Calu3 (cell line): ENCODE measurements around the gene ZNF774. TPM values are rescaled to one million over a fixed set of nuclear protein-coding genes. Genes with fewer than 3 reads are reported as not detected.

Source experiments
- BruUV-seq: library from RNA; stranded (reverse); fragments of 400-500 nt; replicated peaks from 2 replicates; lab custom pipeline; 2021; lab: Mats Ljungman, UMichigan
- CTCF ChIA-PET: fragments of 300-600 bp; sonication (Branson Sonifier 250); formaldehyde crosslinking; loops from one replicate; lab custom pipeline; 2022; ENCODE audit warnings: antibody characterized with exemption; lab: Charles Lee
- DNase-seq: peaks from one replicate; pipeline ENCODE4 v3.0.0; 2022
- H3K27ac Mint-ChIP-seq: one replicate; pipeline ENCODE4 v1.8.0; 2022; ENCODE audit warnings: mixed read lengths; ENCODE audit not compliant: unreplicated experiment
- H3K27me3 Mint-ChIP-seq: one replicate; pipeline ENCODE4 v1.8.0; 2022; ENCODE audit warnings: mixed read lengths; ENCODE audit not compliant: unreplicated experiment
- H3K36me3 Mint-ChIP-seq: one replicate; pipeline ENCODE4 v1.8.0; 2022; ENCODE audit warnings: mild to moderate bottlenecking, moderate library complexity, mixed read lengths; ENCODE audit not compliant: insufficient read depth, unreplicated experiment
- H3K4me1 Mint-ChIP-seq: one replicate; pipeline ENCODE4 v1.8.0; 2022; ENCODE audit warnings: mild to moderate bottlenecking, low read depth, mixed read lengths; ENCODE audit not compliant: unreplicated experiment
- H3K4me3 Mint-ChIP-seq: one replicate; pipeline ENCODE4 v1.8.0; 2022; ENCODE audit warnings: mild to moderate bottlenecking, low read depth, moderate library complexity, mixed read lengths; ENCODE audit not compliant: unreplicated experiment
- H3K9me3 Mint-ChIP-seq: one replicate; pipeline ENCODE4 v1.8.0; 2022; ENCODE audit warnings: low read depth, mixed read lengths; ENCODE audit not compliant: unreplicated experiment
- intact Hi-C: fragments of 100-400 bp; cut with micrococcal nuclease; formaldehyde crosslinking; loops from one replicate; pipeline ENCODE4 v1.10.0; 2022; ENCODE audit not compliant: unreplicated experiment
- total RNA-seq: library from RNA; stranded (reverse); gene quantifications from 2 replicates; pipeline ENCODE4 v1.2.3, GENCODE V29; 2022
- TF ChIP-seq, protein P1 (sequence below): fragments of 200-600 bp; IDR thresholded peaks from one replicate; pipeline ENCODE4 v1.8.0; 2022; ENCODE audit warnings: antibody characterized with exemption; ENCODE audit not compliant: unreplicated experiment

ZNF774 gene
- total RNA-seq, 1 experiment from 2014 or later, result 6.2 TPM

DNA sequence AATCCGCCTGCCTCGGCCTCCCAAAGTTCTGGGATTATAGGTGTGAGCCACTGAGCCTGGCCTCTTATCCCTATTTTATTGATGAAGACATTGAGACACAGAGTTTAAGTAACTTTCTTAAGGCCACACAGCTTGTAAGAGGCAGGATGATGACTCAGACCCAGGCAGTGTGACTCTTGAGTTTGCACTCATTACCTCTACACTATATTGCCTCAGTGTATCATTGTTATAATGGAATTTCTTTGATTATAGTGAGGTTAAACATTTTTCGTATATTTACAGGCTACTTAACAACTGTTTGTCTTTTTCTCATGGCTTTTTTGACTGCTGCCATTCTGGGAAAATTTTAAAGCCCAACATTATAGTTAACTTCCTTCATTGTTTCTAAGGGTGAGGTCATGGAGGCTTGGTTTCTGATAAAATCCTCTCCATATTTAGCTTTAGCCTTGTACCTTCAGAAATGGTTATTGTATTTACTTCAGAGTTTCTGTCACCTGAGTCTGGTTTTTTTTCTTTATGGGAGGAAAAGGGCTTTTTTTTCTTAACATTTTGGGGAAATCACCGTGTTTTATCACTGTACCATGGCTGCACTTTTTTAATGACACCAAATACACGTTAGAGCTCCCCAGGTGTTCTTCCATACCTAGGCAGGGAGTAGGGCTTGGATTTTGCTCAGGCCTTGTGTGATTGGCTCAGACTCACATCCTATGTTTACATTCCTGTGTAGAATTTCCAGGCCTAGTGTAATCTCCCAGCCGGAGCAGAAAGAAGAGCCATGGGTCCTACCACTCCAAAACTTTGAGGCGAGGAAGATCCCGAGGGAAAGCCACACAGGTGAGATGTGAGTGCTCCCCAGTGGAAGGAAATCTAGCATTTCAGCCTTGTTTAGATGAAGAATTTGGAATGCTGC lies 6.3 kb downstream of the ZNF774 start:
- no peak overlapping the region for H3K4me3 Mint-ChIP-seq
- TF ChIP-seq, protein P1, sequence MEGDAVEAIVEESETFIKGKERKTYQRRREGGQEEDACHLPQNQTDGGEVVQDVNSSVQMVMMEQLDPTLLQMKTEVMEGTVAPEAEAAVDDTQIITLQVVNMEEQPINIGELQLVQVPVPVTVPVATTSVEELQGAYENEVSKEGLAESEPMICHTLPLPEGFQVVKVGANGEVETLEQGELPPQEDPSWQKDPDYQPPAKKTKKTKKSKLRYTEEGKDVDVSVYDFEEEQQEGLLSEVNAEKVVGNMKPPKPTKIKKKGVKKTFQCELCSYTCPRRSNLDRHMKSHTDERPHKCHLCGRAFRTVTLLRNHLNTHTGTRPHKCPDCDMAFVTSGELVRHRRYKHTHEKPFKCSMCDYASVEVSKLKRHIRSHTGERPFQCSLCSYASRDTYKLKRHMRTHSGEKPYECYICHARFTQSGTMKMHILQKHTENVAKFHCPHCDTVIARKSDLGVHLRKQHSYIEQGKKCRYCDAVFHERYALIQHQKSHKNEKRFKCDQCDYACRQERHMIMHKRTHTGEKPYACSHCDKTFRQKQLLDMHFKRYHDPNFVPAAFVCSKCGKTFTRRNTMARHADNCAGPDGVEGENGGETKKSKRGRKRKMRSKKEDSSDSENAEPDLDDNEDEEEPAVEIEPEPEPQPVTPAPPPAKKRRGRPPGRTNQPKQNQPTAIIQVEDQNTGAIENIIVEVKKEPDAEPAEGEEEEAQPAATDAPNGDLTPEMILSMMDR, result no peak
- H3K4me1 Mint-ChIP-seq, result peaks cover 17% of the 10 kb centered on the region
- no peak overlapping the region for H3K27ac Mint-ChIP-seq
- CTCF ChIA-PET, result interaction anchor here (1.0 kb wide), 2 partner anchors 14 to 39 kb away, joined by 3 to 4 read pairs; no protein-coding TSS in a partner anchor
- no TSS peak for BruUV-seq
- no peaks in the 10 kb centered on the region for H3K27me3 Mint-ChIP-seq
- no peak for DNase-seq
- intact Hi-C loops, result no loop called here
- H3K36me3 Mint-ChIP-seq, result peaks cover 5% of the 10 kb centered on the region
- no peaks in the 10 kb centered on the region for H3K9me3 Mint-ChIP-seq

DNA sequence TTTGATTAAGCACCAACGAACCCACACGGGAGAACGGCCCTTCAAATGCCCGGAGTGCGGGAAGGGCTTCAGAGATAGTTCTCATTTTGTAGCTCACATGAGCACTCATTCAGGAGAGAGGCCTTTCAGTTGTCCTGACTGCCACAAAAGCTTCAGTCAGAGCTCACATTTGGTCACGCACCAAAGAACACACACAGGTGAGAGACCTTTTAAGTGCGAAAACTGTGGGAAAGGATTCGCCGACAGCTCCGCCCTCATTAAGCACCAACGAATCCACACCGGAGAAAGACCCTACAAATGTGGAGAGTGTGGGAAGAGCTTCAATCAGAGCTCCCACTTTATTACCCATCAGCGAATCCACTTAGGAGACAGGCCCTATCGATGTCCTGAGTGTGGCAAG lies 8.7 kb downstream of the ZNF774 start:
- Mint-ChIP-seq H3K36me3 (peaks cover 5% of the 10 kb centered on the region), H3K9me3 (no peaks in the 10 kb centered on the region), H3K4me3 (no peak overlapping the region), H3K4me1 (peaks cover 30% of the 10 kb centered on the region), H3K27me3 (no peaks in the 10 kb centered on the region), H3K27ac (no peak overlapping the region)
- BruUV-seq, result no TSS peak
- intact Hi-C loops, result no loop called here
- TF ChIP-seq, protein P1, result no peak
- no peak for DNase-seq
- CTCF ChIA-PET, result interaction anchor here (0.7 to 1.7 kb wide), 4 partner anchors 17 to 67 kb away, joined by 3 to 4 read pairs (median 4); no protein-coding TSS in a partner anchor

GRCh38 chr15:90362936-90363212 lies 10.8 kb downstream of the ZNF774 start:
- Mint-ChIP-seq H3K4me3 (no peak overlapping the region), H3K27me3 (no peaks in the 10 kb centered on the region), H3K36me3 (peaks cover 5% of the 10 kb centered on the region), H3K9me3 (no peaks in the 10 kb centered on the region), H3K27ac (peak overlapping the region; percentile 31), H3K4me1 (peaks cover 41% of the 10 kb centered on the region)
- intact Hi-C loops, result loop anchor here (1.0 to 2.0 kb wide), 2 partner anchors 40 to 116 kb away; no protein-coding TSS in a partner anchor
- CTCF ChIA-PET, result interaction anchor here (0.5 to 1.9 kb wide), 13 partner anchors 25 to 626 kb away, joined by 3 to 10 read pairs (median 5); partner anchors contain the start of gene IQGAP1
- DNase-seq, result no peak
- BruUV-seq, result no TSS peak
- TF ChIP-seq, protein P1, result no peak

GRCh38 chr15:90364251-90364650 lies 12.2 kb downstream of the ZNF774 start:
- no peak for DNase-seq
- CTCF ChIA-PET, result no interaction called here
- TF ChIP-seq, protein P1, result no peak
- intact Hi-C loops, result no loop called here
- Mint-ChIP-seq H3K36me3 (peaks cover 5% of the 10 kb centered on the region), H3K9me3 (no peaks in the 10 kb centered on the region), H3K4me3 (no peak overlapping the region), H3K27ac (peak overlapping the region; percentile 37), H3K27me3 (no peaks in the 10 kb centered on the region), H3K4me1 (peaks cover 47% of the 10 kb centered on the region)
- BruUV-seq, result no TSS peak
